Measurements from ENCODE around the gene DVL1. TPM values are rescaled to one million over a fixed set of nuclear protein-coding genes. Genes with fewer than 3 reads are reported as not detected.
"Not testable (repeated sequence)": the region's sequence is repeated elsewhere in the genome, so short reads cannot be mapped to it uniquely, and the experiment has no call there.

DVL1 gene
- total and polyA plus RNA-seq, 2 of the 13 experiments (the other 11 are each of a cell fraction or from before 2014, with no cell fraction given), result 30.8 to 60.4 TPM

- TF ChIP-seq ZHX1 (CRISPR knock-in tag; IDR thresholded peaks at IDR 0.05; ENCODE audit: low read depth) (no peak), ZFP37 (CRISPR knock-in tag; IDR thresholded peaks at IDR 0.05; ENCODE audit: borderline replicate concordance) (no peak), HNRNPL (IDR thresholded peaks at IDR 0.05; ENCODE audit: low read depth, low read length) (0 out of 2 replicates have a peak, but pooled peaks have one; percentile 22), ZNF337 (CRISPR knock-in tag; IDR thresholded peaks at IDR 0.05; ENCODE audit: borderline replicate concordance, low read depth) (no peak), ZNF660 (CRISPR knock-in tag; IDR thresholded peaks at IDR 0.05; ENCODE audit: borderline replicate concordance, low read depth) (no peak), HMG20B (CRISPR knock-in tag; conservative IDR thresholded peaks at IDR 0.05) (no peak), CREB1 (IDR thresholded peaks at IDR 0.05) (no peak), CREB1 (CRISPR knock-in tag; IDR thresholded peaks at IDR 0.05) (no peak)
- TF ChIP-seq, protein P1, sequence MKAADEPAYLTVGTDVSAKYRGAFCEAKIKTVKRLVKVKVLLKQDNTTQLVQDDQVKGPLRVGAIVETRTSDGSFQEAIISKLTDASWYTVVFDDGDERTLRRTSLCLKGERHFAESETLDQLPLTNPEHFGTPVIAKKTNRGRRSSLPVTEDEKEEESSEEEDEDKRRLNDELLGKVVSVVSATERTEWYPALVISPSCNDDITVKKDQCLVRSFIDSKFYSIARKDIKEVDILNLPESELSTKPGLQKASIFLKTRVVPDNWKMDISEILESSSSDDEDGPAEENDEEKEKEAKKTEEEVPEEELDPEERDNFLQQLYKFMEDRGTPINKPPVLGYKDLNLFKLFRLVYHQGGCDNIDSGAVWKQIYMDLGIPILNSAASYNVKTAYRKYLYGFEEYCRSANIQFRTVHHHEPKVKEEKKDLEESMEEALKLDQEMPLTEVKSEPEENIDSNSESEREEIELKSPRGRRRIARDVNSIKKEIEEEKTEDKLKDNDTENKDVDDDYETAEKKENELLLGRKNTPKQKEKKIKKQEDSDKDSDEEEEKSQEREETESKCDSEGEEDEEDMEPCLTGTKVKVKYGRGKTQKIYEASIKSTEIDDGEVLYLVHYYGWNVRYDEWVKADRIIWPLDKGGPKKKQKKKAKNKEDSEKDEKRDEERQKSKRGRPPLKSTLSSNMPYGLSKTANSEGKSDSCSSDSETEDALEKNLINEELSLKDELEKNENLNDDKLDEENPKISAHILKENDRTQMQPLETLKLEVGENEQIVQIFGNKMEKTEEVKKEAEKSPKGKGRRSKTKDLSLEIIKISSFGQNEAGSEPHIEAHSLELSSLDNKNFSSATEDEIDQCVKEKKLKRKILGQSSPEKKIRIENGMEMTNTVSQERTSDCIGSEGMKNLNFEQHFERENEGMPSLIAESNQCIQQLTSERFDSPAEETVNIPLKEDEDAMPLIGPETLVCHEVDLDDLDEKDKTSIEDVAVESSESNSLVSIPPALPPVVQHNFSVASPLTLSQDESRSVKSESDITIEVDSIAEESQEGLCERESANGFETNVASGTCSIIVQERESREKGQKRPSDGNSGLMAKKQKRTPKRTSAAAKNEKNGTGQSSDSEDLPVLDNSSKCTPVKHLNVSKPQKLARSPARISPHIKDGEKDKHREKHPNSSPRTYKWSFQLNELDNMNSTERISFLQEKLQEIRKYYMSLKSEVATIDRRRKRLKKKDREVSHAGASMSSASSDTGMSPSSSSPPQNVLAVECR (CRISPR knock-in tag; IDR thresholded peaks at IDR 0.05; ENCODE audit: borderline replicate concordance), result no peak
These were observed 21.6 kb upstream of the DVL1 start (continued) for GRCh38 chr1:1370771-1371300.

DNA sequence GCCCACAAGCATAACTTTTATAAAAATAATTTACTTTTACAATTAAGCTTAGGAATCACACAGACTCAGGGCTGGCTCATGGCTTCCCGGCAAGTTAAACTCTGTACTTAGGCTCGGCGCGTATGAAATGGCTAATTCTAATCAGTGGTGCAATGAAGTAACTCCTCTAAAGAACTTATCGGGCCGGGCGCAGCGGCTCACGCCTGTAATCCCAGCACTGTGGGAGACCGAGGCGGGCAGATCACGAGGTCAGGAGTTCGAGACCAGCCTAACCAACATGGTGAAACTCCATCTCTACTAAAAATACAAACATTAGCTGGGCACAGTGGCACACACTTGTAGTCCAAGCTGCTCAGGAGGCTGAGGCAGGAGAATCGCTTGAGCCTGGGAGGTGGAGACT is 20.9 kb upstream of the DVL1 start:
- H3K27ac ChIP-seq (ENCODE audit: extremely low read length, insufficient read depth, low read length); H3K4me2 ChIP-seq (ENCODE audit: low read depth, low read length); BruUV-seq (replicated peaks); H3K9me3 ChIP-seq (ENCODE audit: low read length); DNase-seq (ENCODE audit: low spot score); intact Hi-C loops (cut with micrococcal nuclease; ENCODE audit: unreplicated experiment); H4K20me1 ChIP-seq (ENCODE audit: insufficient read depth, low read length); H2AFZ ChIP-seq (ENCODE audit: low read length); ATAC-seq; FAIRE-seq; H3K27me3 ChIP-seq (ENCODE audit: control insufficient read depth in 1 of 2, insufficient read depth in 2 of 2, low read length in 2 of 2); H3K36me3 ChIP-seq (replicated peaks in 1 of 2; ENCODE audit: control insufficient read depth in 1 of 2, insufficient read depth in 2 of 2, low read length in 2 of 2); CTCF ChIA-PET (ENCODE audit: low intra/inter-chr PET ratio, low total read pairs); H3K9ac ChIP-seq (ENCODE audit: insufficient read depth, low read depth, low read length); in situ Hi-C loops (cut with HindIII; ENCODE audit: extremely low pct_ligation_motif_present, low pct_unique_long_range_greater_than_20kb); H3K4me3 ChIP-seq (replicated peaks in 1 of 3; ENCODE audit: insufficient read depth in 1 of 3, low read depth in 2 of 3, low read length in 3 of 3): not testable (repeated sequence)
- POLR2A ChIA-PET, result interaction anchor here (0.7 to 3.0 kb wide), 2 partner anchors 13 to 65 kb away, joined by 3 to 7 read pairs; no protein-coding TSS in a partner anchor
- H3K79me2 ChIP-seq (ENCODE audit: insufficient read depth, low read length), result peaks cover 19% of the 10 kb centered on the region
- 91% methylated on average over 14 of the region's 14 CpGs for WGBS (ENCODE audit: low lambda C conversion rate)
- peaks cover 26% of the 10 kb centered on the region for H3K4me1 ChIP-seq (ENCODE audit: insufficient read depth, low read length)

All from HepG2 (cell line).